ENCODE results near the gene NFIB.
A peak's percentile ranks its signal among the peaks of the same experiment; 100 is the strongest.

DNA sequence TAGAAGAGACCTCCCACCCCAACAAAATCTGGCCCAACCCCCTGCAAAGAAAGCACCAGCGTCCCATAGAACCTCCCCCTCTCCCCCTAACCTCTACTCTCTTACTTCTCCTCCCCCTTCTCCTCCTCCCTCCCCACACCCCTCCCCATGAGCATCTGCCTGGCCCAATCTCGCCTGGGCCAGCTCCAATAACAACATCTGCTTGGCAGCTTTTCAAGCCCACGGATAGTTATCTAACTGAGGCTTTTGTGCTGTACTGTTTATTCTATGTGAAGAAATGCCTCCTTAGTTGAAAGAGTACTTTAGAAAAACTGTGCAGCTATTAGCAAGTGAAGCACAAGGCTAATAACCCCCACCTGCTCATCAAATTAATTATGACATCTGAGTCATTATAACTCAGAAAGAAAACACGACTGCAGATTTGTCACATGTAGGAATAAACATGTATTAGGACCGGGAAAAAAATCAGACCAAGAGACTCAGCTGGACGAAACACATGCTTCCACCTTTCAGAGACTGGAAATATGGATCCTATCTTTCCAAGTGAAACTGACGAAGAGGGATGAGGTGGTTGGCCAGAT is 42.8 kb downstream of the NFIB start:
- TF ChIP-seq, protein P1, sequence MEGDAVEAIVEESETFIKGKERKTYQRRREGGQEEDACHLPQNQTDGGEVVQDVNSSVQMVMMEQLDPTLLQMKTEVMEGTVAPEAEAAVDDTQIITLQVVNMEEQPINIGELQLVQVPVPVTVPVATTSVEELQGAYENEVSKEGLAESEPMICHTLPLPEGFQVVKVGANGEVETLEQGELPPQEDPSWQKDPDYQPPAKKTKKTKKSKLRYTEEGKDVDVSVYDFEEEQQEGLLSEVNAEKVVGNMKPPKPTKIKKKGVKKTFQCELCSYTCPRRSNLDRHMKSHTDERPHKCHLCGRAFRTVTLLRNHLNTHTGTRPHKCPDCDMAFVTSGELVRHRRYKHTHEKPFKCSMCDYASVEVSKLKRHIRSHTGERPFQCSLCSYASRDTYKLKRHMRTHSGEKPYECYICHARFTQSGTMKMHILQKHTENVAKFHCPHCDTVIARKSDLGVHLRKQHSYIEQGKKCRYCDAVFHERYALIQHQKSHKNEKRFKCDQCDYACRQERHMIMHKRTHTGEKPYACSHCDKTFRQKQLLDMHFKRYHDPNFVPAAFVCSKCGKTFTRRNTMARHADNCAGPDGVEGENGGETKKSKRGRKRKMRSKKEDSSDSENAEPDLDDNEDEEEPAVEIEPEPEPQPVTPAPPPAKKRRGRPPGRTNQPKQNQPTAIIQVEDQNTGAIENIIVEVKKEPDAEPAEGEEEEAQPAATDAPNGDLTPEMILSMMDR (IDR thresholded peaks at IDR 0.05) = no peak
- TF ChIP-seq FOXM1 (IDR thresholded peaks at IDR 0.05; ENCODE audit: low read depth) = 0 out of 2 replicates have a peak, but pooled peaks have one; percentile 10
- no peak; the same call in none of the 2 replicates for TF ChIP-seq POLR2AphosphoS5 (IDR thresholded peaks at IDR 0.05; ENCODE audit: low read depth, low read length)

Measured in SK-N-SH (cell line).